GM12801 (cell line): ENCODE data around the gene CSH1.

ENCODE experiments used
- CTCF ChIP-seq: IDR thresholded peaks from one replicate; pipeline ENCODE4 v1.5.1; 2011; ENCODE audit warnings: control low read depth; ENCODE audit not compliant: insufficient read length; ENCODE audit errors: extremely low read depth

The CSH1 gene

GRCh38 chr17:63917646-63918045 is 21.3 kb upstream of the CSH1 start:
- TF ChIP-seq CTCF, result no peak

- TF ChIP-seq CTCF, result no peak
These were observed 20.3 kb upstream of the CSH1 start for GRCh38 chr17:63916566-63917185.

GRCh38 chr17:63914471-63914870 is 18.1 kb upstream of the CSH1 start:
- no peak for TF ChIP-seq CTCF

DNA sequence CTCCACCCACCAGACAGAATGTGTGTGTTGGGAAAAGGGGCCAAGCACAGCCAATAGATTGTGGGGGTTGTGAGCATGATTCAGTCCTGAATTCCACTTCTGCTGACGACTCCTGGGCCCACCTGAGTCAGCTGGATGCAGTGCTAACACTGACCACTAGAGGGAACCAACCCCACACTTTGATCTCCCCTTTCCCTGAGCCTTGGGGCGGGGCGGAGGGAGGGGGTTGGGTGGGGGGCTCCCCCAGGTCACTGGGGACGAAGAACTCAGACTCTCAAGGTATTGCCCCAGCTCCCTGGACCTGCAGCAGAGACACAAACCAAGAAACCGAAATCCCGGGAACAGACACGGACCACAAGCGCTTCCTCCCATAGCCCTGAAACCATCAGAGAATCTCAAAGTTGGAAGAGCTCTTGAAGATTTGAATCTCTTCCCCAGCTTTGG is 15.3 kb upstream of the CSH1 start:
- no peak for TF ChIP-seq CTCF

DNA sequence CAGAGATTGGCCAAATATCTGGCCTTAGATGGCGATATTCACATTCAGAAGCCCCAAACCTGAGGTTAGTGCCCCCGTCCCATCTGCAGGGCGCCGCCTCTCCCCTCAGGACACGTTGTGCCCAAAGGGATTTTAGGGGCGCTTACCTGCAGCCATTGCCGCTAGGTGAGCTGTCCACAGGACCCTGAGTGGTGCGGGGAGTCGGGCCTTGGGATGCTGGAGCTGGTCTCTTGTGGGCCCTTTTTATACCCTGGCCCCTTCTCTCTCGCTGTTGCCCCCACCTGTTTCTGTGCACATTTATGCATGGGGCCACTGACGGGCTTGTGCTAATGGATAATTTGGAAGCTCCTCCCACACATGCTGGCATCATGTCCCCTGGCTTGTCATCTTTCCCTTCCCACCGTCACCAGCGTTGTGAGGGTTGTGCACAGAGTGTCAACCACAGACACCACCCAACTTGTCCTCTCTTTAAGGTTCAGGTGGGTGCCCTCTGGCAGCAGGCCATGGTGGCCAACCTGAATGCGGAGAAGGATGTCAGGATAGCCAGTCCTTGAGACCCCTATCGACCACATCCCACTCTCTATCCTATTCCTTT is 14.8 kb upstream of the CSH1 start, which contains the start of gene CSHL1:
Gene CSHL1 (minus strand): TSS at position 218 of the 595 bp plus-strand sequence. CDS start 62 bp downstream, at position 156.
- TF ChIP-seq CTCF, result no peak

DNA sequence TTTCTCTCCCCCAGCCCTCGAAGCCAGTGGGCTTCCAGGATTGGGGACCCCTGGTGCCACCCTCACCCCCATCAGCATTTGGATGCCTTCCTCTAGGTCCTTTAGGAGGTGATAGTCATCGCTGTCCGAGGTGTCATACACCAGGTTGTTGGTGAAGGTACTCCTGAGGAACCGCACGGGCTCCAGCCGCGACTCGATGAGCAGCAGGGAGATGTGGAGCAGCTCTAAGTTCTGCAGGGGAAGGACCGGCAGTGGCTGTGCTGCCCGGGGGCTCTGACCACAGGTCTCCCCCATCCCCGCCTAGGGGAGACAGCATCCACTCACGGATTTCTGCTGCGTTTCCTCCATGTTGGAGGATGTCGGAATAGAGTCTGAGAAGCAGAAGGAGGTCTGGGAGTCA is 13.7 kb upstream of the CSH1 start:
- no peak for TF ChIP-seq CTCF

DNA sequence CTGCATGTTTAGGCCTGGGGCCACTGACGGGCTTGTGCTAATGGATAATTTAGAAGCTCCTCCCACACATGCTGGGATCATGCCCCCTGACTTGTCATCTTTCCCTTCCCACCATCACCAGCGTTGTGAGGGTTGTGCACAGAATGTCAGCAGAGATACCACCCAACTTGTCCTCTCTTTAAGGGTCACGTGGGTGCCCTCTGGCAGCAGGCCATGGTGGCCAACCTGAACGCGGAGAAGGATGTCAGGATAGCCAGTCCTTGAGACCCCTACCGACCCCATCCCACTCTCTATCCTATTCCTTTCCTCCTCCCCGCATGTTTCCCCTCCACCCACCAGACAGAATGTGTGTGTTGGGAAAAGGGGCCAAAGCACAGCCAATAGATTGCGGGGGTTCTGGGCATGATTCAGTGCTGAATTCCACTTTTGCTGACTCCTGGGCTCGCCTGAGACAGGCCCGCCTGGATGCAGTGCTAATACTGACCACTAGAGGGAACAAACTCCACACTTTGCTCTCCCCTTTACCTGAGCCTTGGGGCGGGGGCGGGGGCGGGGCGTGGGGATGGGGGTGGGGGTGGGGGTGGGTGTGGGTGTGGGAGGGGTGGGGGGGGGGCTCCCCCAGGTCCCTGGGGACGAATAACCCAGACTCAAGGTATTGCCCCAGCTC is 14.3 kb downstream of the CSH1 start, which contains the start of gene GH2:
Gene GH2 (minus strand): TSS at position 10 of the 667 bp plus-strand sequence. CDS start 143 bp downstream, outside the sequence.
- TF ChIP-seq CTCF, result no peak
